Measurements from ENCODE around the gene PPARA.

The PPARA gene

GRCh38 chr22:46214616-46215015, 64.3 kb downstream of the PPARA start:
- no peak overlapping the region for H3K4me3 ChIP-seq (ENCODE audit: low read depth, low read length)
- no peak for TF ChIP-seq CTCF (IDR thresholded peaks at IDR 0.05; ENCODE audit: borderline replicate concordance, insufficient read depth, low read depth, low read length)

DNA sequence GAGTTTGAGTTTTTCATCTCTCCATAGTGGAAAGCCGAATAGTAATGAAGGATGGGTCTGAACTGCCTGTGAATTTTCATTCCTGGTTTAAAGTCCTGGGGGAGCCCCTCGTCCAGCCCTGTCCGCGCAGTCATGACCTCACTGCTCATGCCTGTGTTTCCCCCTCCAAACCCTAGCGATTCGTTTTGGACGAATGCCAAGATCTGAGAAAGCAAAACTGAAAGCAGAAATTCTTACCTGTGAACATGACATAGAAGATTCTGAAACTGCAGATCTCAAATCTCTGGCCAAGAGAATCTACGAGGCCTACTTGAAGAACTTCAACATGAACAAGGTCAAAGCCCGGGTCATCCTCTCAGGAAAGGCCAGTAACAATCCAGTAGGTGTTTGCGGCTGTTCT, 69.3 kb downstream of the PPARA start:
- H3K4me3 ChIP-seq (ENCODE audit: low read depth, low read length) = no peak overlapping the region

DNA sequence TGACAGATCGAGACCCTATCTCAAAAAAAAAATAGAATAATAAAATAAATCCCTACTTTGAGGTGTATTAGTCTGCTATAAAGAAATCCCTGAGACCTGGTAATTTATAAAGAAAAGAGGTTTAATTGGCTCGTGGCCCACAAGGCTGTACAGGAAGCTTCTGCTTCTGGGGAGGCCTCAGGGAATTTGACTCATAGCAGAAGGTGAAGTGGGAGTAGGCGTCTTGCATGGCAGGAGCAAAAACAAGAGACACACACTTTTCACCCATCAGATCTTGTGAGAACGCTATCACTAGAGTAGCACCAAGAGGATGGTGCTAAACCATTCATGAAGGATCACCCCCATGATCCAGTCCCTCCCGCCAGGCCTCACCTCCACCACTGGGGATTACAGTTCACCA, 70.6 kb downstream of the PPARA start:
- no peak overlapping the region for H3K4me3 ChIP-seq (ENCODE audit: low read depth, low read length)
- TF ChIP-seq CTCF (IDR thresholded peaks at IDR 0.05; ENCODE audit: borderline replicate concordance, insufficient read depth, low read depth, low read length) = no peak

More for the DNA sequence above, 69.3 kb downstream of the PPARA start:
- TF ChIP-seq CTCF (IDR thresholded peaks at IDR 0.05; ENCODE audit: borderline replicate concordance, insufficient read depth, low read depth, low read length) = no peak

DNA sequence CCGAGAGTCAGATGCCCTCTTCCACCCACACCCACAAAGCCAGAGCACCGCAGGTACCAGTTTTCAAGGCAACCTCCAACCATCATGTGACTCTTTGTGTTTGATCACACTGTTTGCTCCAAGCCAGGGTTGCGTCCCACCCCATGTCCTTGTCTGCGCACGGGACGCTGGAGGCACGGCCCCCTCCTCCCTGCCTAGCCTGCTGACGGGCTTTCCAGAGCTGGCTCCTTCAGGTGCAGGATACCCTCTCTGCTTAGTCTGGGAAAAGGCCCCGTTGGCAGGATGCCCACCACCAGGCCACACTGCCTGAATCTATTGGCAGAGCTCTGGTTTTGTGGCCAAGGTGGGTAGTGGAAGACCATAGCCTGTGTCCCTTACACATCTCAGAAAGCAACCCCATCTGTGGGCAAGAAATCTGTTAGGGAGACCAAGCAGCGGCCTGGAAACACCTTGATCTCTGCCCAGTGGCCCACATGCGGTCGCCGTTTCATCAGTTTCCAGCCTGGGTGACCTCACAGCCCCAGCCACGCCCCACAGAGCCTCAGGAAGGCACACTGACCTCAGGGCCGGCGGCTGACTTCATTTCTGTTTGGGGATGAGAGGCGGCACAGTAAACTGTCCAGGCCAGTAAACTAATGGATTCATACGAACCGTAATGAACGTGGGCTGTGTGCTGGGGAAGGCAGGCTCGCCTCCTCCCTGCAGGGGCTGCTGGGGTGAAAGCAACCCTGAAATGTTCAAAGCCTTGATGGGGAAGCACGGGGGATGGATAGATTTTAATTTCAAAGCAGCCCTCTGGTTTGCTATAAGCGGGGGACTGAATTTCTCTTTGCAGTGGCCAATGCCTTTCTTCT, 73.9 kb downstream of the PPARA start:
- H3K4me3 ChIP-seq (ENCODE audit: low read depth, low read length) = no peak overlapping the region
- TF ChIP-seq CTCF (IDR thresholded peaks at IDR 0.05; ENCODE audit: borderline replicate concordance, insufficient read depth, low read depth, low read length) = no peak

DNA sequence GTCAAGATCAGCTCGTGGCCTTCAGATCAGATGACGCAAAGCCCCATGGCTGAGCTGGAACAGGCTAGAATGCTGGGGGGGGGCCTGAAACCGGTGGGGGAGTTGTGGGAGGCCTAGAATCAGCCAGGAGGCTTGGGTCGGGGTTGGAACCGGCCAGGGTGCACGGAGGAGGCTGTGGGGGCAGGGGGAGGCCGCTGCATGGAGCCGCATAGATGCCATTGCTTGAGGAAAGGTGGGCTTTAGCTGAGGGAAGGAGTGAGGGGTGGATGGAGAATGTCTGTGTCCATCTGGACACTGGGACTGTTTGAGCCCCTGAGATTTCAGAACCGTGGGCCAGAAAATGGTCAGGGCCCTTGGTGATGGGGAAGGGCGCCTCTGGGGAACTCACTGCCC, 74.6 kb downstream of the PPARA start:
- no peak overlapping the region for H3K4me3 ChIP-seq (ENCODE audit: low read depth, low read length)
- TF ChIP-seq CTCF (IDR thresholded peaks at IDR 0.05; ENCODE audit: borderline replicate concordance, insufficient read depth, low read depth, low read length) = no peak

DNA sequence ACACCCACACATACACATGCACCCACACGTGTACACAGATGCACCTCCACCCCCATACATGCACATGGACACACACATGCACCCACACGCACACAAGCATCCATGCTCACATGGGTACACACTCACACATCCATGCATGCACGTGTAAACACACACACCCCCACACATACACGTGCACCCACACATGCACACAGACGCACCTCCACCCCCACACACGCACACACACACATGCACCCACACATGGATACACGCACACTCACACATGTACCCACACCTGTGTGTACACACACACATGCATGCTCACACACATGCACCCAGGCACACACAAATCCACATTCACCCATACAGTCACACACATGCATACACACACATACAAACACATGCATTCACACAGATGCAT, 75.3 kb downstream of the PPARA start:
- no peak overlapping the region for H3K4me3 ChIP-seq (ENCODE audit: low read depth, low read length)
- no peak for TF ChIP-seq CTCF (IDR thresholded peaks at IDR 0.05; ENCODE audit: borderline replicate concordance, insufficient read depth, low read depth, low read length)

DNA sequence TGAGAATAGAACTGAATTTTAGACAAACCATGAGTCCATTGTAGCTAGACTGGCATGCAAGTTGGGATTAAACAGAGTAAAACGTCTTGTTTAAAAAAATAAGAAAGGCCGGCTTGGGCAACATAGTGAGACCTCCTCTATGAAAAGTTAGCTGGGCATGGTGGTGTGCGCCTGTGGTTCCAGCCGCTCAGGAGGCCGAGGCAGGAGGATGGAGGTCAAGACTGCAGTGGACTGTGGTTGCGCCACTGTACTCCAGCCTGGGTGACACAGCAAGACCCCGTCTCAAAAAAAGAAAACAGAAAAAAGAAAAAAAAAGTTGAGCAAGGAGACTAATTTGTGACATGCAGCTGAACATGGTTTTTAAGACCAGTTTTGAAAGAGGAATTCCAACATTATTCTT, 76.3 kb downstream of the PPARA start:
- TF ChIP-seq CTCF (IDR thresholded peaks at IDR 0.05; ENCODE audit: borderline replicate concordance, insufficient read depth, low read depth, low read length) = no peak
- no peak overlapping the region for H3K4me3 ChIP-seq (ENCODE audit: low read depth, low read length)
